Measurements from ENCODE around the gene SENP3.

SENP3 gene

DNA sequence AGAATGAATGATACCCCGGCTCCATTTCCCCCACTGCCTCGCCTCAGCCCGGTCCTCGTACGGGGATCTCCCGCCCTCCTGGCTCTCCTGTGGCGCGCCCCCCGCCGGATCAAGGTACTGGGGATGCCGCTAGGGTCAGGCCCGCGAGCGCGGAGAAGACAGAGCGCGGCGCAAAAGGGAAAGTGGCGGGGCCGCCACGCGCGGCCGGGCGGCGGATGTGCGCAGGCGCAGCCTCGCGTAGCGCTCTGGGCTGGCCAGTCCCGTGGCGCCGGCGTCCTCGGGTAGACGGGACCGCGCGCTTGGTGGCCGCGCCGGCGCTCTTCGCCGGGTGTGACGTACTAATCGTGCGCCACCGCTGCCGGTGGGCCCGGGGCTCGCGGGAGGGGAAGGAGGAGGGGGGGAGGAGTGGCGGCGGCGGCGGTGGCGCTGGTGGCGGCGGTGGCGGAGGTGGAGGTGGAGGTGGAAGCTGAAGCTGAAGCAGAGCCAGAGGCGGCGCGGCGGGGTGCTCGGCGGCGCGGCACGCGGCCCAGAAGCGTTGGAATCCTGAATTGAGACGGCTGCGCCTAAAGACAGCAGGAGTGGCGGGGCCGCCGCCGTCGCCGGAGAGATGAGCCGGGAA is at the start of gene SENP3:
Gene SENP3 (plus strand): TSS at position 331 of the 619 bp plus-strand sequence. CDS start 1,158 bp downstream, outside the sequence.
- peak; percentile 88 for DNase-seq (ENCODE audit: low spot score)

DNA sequence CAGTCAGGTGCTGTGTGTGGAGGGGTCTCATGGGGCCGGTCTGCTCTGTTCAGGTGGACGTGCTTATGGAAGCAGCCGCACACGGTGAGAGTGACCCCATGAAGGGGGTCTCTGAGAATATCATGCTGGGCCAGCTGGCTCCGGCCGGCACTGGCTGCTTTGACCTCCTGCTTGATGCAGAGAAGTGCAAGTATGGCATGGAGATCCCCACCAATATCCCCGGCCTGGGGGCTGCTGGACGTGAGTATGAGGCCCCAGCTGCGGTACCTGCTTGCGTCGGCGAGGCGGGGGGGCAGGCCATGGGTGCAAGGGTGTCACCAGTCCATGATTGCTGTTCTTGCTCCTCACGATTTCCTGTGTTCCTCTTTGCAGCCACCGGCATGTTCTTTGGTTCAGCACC is 49.6 kb upstream of the SENP3 start:
- DNase-seq (ENCODE audit: low spot score): no peak

GRCh38 chr17:7512824-7513540 is 48.7 kb upstream of the SENP3 start:
- no peak for DNase-seq (ENCODE audit: low spot score)

DNA sequence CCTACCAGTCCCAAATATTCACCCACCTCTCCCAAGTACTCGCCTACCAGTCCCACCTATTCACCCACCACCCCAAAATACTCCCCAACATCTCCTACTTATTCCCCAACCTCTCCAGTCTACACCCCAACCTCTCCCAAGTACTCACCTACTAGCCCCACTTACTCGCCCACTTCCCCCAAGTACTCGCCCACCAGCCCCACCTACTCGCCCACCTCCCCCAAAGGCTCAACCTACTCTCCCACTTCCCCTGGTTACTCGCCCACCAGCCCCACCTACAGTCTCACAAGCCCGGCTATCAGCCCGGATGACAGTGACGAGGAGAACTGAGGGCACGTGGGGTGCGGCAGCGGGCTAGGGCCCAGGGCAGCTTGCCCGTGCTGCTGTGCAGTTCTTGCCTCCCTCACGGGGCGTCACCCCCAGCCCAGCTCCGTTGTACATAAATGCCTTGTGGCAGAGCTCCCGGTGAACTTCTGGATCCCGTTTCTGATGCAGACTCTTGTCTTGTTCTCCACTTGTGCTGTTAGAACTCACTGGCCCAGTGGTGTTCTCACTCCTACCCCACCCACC is 47.8 kb upstream of the SENP3 start:
- no peak for DNase-seq (ENCODE audit: low spot score)

DNA sequence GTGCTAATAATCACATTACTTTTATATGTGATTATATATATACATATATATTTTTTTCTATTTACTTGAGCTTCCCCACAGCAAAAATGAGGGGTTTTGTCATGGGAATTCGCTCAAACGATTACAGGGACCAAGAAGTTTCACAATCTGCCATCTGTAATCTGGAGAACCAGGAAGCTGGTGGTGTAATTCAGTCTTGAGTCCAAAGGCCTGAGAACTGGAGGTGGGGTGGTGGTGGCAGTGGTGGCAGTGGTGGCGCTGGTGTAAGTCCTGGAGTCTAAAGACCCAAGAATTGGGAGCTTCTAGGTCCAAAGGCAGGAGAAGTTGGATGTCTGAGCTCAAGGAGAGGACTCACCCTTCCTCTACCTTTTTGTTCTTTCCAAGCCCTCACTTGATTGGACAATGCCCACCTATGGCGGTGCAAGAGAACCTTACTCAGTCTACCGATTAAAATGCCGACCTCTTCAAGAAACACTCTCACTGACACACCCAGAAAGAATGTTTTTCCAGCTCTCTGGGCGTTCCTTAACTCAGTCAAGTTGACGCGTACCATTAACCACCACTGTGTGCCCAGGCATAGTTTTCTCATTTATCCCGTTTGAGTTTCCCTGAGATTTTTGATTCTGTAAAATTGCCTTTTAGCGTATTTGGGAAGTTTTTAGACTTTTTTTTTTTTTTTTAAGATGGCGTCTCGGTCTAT is 45.7 kb upstream of the SENP3 start:
- no peak for DNase-seq (ENCODE audit: low spot score)

- peak; percentile 36 for DNase-seq (ENCODE audit: low spot score)
These were observed 38.7 kb upstream of the SENP3 start for GRCh38 chr17:7523033-7523432.

- DNase-seq (ENCODE audit: low spot score): no peak
These were observed 32.9 kb upstream of the SENP3 start for GRCh38 chr17:7528842-7529241.

DNA sequence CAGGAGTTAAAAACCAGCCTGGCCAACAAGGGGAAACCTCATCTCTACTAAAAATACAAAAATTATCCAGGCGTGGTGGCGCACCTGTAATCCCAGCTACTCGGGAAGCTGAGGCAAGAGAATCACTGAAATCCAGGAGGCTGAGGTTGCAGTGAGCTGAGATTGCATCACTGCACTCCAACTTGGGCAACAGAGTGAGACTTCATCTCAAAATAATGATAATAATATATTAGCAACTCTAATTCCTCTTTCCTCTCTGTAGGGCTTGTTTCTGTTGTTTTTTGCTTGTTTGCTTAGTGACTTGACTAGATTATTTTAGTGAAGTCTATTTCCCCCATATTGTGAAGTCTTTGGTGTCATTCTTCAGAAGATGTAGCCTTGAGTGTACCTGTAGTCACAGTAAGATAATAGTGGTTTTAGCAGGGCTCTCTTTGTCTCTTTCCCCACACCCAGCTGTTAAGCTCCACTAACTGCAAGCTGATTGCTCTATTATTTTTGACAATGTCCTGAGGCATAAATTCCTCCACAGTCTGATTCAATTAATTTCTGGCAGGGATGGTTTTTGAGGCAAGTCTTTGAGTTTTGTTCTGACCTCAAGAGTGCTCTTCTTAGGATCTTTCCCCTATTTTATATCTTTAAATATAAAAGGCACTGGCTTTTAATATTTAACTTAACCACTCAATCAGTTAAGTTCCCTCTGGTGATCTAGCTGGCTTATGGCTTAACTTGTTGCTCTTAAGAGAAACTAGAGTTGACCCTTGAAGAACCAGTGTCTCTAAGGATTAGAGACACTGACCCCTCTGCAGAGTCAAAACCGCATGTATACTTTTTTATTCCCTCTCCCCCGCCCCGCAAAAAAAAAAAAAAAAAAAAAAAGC is 31.5 kb upstream of the SENP3 start:
- DNase-seq (ENCODE audit: low spot score): no peak

GRCh38 chr17:7538050-7538449 is 23.7 kb upstream of the SENP3 start:
- no peak for DNase-seq (ENCODE audit: low spot score)

DNA sequence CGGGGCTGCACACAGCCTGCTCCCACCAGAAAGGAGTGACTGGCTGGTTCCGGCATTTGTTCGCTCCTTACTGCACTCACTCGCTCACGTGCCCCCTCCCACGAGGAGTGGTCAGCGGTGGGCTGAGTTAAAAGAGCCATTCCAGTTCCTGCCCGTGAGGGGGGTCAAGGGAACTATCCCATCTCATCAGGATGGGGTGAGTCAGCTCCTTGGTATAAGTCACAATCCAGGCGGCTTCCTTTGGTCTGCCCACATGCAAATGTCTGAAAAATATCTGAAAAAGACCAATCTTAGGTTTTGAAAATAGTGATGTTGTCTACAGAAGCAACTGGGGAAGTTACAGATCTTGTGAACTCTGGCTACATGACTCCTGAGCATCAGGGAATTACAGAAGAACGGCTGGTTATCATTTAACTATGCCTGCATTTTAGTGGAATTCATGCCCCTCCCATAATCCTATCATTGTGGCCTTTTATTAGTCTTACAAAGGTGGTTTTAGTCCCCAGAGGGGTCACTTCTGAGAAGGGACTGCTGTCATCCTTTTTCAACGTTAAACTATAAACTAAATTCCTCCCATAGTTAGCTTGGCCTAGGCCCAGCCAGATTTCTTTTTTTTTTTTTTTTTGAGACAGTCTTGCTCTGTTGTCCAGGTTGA is 22.7 kb upstream of the SENP3 start:
- DNase-seq (ENCODE audit: low spot score): no peak

DNA sequence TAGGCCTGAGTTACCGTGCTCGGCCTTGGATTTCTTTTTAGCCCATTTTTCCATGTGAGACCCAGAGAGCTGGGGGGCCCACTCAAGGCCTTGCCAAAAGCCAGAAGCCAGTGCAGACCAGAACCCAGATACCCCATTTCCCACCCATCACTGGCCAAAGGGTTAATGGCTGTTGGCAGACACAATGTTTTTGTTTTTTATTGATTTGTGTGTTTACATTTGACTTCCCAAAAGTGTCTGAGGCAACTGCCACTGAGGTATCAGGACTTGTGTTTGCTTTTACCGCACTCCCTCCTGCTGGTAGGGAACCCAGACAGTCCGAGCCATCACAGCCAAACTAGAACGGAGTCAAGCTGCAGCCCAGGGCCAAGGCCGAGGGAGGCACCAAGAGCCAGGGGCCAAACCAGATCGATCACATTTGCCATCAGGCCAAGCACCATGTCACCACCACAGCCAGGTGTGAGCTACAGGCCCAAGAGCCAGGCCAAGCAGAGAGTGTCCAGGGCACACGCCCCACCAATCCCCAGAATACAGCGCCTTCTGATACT is 20.6 kb upstream of the SENP3 start:
- no peak for DNase-seq (ENCODE audit: low spot score)

DNA sequence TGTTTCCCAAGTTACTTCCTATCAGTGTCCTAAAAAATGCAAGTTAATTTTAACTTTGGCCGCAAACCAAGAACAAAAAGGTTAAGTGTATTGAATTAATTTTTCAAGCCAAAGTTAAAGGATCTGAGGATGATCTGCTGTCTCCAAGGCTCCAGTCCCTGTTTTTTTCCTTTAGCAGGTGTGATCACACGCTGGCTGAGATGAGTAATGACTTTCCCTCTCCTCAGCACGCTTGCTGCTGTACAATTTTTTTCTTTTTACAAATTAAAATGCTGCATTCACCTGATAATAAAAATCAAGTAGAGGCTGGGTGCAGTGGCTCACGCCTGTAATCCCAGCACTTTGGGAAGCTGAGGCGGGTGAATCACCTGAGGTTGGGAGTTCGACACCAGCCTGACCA is 16.8 kb upstream of the SENP3 start:
- DNase-seq (ENCODE audit: low spot score): no peak

DNA sequence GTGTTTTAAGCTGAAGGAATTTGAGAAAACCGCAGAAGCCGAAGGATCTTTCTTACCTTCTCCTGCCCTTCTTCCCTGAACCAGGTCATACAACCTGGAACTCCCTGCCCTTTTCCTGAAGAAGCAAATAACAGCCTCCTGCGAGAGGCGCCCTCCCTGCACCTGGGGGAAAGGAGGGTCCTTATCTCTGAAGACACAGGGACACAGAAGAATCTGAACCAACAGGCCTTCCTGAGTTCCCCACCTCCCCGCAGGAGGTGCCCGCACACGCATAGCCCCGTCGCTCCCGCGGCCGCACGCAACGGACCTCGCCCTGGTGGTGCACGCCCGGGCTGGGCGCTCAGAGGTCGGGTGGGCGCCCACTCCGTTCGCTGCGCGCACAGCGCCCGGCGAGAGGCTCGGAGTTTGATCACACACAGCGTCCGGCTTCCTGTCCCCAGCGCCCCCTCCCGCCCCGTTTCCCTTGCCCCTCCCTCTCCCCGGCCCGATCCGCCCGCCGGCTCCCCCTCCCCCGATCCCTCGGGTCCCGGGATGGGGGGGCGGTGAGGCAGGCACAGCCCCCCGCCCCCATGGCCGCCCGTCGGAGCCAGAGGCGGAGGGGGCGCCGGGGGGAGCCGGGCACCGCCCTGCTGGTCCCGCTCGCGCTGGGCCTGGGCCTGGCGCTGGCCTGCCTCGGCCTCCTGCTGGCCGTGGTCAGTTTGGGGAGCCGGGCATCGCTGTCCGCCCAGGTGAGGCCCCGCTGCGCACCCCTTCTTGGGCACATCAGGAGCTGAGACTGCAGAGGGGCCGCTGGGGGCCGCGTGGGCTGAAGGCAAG is 12.9 kb upstream of the SENP3 start, which contains the start of gene TNFSF12:
Gene TNFSF12 (plus strand): TSS at position 474 of the 816 bp plus-strand sequence. CDS start 96 bp downstream, at position 570.
- DNase-seq (ENCODE audit: low spot score): peak; percentile 27

- peak; percentile 61 for DNase-seq (ENCODE audit: low spot score)
These were observed 12.2 kb upstream of the SENP3 start for GRCh38 chr17:7549401-7550055.

- DNase-seq (ENCODE audit: low spot score): no peak
These were observed 11.4 kb upstream of the SENP3 start for GRCh38 chr17:7550344-7550743.

DNA sequence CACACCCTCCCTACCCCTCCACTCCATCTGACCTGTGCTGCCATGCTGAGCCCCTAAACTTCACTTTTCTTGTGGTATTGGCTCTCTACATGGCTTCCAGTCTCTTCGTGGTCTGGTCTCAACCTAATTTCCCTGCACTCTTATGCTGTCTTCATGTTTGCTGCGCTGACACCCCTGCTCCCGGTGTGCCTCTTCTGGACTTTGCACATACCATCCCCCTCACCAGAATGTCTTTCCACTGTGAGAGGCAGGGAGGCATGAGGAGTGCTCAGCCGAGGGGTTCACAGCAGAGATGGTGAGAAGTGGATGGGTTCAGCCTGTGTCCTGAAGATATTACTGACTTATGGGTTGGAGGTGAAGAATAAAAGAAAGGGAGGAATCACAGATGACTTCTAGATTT is 10.3 kb upstream of the SENP3 start:
- DNase-seq (ENCODE audit: low spot score): no peak

- no peak for DNase-seq (ENCODE audit: low spot score)
These were observed 9.1 kb upstream of the SENP3 start for GRCh38 chr17:7552621-7553051.

DNA sequence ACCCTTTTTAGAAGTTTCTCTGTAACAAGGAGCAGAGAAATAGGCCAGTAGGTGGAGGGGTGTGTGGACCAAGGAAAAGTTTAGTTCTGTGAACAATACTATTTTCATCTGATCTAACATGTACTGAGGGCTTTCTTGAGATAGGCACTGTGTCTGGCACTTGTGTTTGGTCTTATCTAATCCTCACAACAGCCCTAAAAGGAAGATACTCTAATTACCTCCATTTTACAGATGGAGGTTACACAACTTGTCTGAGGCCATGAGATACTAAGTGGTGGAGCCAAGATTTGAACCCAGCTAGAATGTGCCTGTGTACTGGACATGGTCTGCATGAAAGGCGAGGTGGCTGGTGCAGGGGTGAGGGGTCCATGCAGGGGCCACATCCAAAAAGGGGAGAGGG is 8.4 kb upstream of the SENP3 start:
- DNase-seq (ENCODE audit: low spot score): no peak

- DNase-seq (ENCODE audit: low spot score): no peak
These were observed 6.3 kb upstream of the SENP3 start for GRCh38 chr17:7555320-7555948.

Measured in SW480 (cell line).